HUDEP-2 (cell line): ENCODE measurements around the gene GEMIN7.

ENCODE experiments used
- DNase-seq, 76 experiments: peaks; one replicate each; lab custom pipeline; 2025; ENCODE audit not compliant: unreplicated experiment in 76 of 76; lab: John Stamatoyannopoulos, UW

Gene GEMIN7

DNA sequence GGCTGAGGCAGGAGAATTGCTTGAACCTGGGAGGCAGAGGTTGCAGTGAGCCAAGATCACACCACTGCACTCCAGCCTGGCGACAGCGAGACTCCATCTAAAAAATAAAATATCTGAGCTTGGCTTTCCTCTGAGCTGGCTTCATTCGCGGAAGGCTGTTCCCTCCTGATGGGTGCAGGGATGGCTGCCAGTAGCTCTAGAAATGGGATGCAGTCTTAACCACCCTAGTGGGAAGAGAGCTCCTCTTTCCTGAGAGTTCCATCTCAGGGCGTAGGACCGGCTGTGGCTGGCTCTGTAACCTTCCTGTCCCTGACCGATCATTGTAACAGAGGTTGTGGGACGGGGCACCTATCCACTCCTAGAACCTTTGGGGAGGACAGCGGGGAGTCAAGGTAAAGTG lies 46.3 kb downstream of the GEMIN7 start:
- no peak for DNase-seq

DNA sequence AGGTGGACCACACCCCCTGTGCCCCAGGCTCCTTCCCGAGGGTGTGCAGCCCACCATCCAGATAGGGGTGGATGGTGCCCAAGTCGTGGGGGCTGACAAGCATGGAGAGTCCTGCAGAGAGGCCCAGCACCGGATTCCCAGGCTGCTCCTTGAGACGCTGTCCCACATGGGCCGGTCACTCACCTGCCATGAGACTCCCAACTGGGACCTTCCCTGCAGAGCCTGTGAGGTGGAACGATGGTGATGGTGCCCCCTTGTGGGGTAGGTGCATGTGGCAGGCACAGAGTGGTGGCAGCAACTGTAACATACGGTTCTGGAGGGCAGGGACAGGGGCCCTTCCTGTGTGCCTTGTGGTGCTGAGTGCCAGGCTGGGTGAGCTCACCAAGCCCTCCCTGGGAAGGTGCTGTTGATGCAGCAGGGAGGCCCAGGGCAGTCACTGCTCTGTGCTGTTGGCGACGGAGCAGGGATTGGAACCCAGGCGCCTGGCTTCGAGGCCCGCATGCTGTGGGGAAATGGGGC lies 47.0 kb downstream of the GEMIN7 start:
- peak in 68 of 76 experiments; percentile 20 to 89 (median 64) for DNase-seq

DNA sequence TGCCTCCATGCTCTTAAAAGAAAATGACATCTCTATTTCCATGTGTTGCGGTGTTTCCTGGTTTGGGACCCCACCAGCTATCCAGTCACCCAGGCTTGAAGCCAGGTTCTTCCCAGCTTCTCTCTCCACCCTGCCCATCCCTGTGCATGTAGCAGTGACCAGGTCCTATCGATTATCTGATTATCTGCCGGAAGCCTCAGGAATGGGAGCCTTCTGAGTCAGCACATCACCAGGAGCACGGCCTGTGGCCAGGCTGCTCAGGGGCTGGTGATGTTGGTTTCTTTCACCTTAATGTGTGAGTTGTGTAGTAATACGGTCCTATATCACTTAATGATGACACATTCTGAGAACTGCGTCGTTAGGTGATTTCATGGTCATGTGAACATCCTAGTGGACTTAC lies 47.6 kb downstream of the GEMIN7 start:
- no peak for DNase-seq

DNA sequence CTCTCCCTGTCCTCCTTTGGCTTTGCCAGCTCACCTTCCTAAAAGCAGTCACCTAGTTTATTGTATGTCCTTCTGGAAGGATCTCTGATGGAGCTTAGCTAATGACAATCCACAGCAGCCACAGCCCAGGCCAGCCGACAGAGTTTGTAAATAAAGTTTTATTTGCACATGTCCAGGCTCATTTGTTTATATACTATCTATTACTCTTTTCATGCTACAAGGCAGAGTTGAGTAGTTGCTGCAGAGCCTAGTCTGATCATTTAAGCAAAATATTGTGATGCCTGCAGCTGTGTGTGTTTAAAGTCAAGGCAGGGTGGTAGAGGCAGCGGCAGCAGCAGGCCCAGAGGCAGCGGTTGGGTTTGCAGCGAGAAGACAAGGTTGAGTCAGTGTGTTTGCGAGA lies 49.1 kb downstream of the GEMIN7 start:
- DNase-seq, result no peak

DNA sequence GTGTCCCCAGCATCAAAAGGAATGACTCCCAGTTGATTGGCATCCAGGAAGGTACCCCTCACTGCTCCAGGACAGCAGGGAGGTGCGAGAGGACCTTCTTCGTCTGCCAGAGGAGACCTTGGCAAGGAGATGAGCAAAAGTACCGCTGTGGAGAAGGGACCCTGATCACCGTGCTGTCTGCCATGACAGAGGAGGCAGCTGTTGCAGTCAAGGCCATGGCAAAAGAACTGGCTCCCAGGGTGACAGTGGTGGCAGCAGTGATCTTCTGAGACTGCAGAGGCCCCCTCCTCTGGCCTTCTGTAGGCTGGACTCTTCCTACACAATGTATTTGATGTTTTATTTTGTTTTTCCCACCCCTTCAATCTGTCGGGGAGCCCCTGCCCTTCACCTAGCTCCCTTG lies 49.7 kb downstream of the GEMIN7 start:
- DNase-seq, result no peak

DNA sequence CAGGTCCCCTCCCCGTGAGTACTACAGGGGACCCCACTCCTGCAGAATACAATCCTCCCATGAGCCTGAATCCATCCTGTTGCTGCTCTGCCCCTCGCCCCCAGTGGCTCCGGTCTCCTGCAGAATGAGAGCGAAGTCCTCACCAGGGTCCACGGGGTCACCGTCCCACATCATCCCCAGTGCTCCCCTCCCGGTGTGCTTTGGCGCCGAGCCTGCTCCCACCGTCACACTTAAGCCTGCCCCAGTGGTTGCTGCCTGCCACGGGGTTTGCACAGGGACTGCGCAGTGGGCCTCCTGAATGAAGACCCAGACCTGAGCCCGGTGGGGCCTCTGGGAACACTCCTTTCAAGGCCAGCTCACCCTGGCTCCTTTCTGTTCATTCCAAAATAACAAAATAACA lies 51.2 kb downstream of the GEMIN7 start:
- DNase-seq, result no peak

DNA sequence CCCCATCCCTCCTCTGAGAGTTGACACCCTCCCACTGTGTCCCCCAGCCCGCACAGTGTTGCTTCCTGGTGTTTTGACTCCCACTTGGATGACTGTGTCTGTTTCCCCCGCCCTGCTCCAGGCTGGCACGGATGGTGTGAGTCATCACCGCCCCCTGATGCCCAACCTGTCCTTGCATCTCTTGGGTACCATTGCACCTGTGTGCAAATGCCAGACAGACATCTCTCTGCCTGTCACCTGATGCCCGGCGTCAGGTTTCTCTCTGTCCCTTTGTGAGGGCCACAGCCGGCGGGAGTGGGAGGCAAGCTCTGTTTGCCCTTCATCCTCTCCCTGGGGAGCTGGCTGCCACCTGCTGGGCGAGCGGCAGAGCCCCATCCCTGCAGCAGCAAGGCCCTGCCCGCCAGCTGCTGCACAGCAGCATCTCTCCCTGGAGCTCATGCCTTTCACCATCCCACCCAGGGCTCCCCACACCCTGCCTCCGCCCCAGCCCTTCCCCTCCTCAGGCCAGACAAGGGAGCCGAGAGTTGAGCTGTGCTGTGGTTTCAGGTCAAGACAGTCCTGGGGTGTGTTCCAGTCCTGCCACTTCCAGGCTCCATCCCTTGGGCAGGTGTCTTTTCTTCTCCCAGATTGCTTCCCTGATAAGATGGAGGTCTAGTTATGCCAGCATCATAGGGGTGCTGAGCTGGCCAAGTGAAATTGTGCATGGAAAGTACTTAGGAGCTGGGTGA lies 52.0 kb downstream of the GEMIN7 start:
- peak in 7 of 76 experiments; percentile 7 to 30 (median 16) for DNase-seq

DNA sequence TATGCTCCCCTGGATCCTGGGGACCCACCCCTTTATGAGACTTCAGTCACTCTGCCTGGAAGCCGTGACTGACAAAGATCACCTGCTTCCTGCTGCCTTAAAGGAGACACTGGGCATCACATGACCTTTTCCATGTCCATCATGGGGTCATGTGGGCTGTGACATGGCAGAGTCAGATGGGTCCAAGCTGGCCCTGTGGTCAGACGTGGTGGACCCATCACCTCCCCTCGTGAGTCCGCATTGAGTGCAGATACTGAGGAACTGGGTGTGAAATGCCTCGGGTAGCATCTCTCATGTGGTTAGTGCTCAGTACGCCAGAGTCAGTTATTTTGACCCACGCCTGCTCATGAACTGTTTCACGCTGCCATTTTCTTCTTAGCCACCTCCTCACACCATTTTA lies 54.6 kb downstream of the GEMIN7 start:
- DNase-seq, result no peak

DNA sequence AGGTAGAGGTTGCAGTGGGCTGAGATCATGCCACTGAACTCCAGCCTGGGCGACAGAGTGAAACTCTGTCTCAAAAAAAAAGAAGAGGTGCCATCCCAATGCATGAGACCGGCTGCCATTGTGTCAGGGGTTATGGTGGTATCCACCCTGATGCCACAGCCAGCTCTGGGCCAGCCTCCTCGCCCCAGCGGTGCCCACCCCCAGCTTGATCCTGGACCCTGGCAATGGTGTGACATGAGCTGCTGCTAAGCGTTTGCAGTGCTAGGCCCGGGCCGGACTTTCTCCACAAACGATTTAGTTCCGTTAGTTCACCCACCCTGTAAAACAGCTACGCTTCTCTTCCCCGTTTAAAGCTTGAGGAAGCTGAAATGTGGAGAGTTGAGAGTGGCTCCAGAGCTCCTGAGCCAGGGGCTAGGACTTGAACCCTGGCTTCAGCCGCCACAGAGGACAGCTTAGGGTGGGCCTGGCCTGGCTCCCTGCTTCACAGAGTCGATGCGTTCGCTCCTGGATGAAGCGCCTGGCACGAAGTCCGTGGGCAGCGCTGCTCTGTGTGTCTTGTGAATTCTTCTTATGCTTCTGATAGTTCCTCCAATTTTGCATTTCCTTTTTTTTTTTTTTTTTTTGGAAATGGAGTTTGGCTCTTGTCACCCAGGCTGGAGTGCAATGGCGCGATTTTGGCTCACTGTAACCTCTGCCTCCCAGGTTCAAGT lies 56.3 kb downstream of the GEMIN7 start:
- DNase-seq, result no peak

DNA sequence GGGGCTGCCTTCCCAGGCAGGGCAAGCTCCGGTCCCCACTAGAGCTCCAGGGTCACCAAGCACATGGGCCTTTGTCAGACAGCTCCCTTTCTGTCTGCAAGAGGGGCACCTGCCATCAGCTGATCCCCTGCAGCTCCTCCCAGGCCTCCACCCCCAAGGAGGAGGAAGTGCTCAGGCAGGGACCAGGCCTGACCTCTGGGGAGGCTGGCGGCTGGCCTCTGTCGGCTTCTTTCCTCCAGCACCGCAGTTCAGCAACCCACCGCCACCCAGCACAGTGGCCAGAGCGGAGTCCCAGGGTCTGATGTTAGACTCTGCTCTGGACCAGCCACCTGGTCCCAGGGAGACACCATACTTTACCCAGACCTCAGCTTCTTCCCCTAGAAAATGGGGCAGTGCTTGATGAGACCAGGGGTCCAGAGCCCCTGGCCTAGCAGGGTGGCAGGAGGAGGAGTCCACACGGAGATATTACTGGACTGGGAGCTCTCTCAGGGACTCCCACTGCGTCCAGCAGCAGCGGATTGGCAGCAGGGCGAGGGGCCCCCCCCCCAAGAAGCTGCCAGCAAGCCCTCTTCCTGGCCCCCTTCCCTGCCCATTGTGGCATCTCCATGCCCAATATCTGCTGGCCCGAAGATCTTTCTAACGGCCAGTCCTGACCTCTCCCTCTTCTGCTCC lies 57.6 kb downstream of the GEMIN7 start:
- peak in 1 of 76 experiments; percentile 9 for DNase-seq

DNA sequence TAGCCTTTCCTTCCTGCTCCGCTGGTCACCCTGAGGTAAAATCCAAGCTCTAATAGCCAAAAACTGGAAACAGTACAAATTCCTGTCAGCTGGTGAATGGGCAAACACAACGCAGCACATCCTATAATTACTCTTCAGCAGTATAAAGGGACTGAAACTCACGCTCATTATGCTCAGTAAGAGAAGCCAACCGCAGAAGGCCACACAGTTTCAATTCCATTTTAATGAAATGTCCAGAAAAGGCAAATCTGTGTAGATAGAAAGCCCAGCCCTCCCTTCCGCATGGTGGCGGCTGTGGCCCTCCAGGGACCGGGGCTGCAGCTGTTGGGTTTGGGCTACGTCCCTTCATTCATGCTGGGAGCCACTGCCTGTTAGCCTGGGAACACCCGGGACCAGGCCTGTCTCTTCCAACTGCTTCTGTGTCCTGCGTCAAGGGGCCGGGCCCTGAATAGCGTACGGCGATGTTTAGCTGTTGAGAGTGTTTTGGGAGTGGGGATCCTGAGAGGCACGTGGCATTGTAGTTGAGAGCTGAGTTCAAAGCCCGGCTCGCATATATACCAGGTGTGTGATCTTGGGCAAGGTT lies 58.2 kb downstream of the GEMIN7 start:
- no peak for DNase-seq

DNA sequence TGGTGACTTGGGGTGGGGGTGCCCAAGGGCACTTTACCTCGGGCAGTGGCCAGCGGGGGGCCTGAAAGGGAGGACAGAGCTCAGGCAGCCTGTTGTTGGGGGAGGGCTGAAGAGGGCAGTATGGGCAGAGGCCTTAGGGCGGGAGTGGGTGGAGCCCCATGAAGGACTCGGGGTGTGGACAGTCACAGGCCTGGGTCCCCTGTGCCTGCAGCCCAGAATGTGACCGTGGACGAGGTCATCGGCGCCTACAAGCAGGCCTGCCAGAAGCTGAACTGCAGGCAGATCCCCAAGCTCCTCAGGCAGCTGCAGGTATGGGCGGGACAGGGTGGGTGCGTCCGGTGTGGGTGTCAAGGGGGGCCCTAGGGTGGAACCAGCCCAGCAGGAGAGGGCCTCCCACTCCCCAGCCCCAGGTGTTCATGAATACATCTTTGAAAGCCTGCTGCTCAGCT lies 59.3 kb downstream of the GEMIN7 start:
- DNase-seq, result peak in 1 of 76 experiments; percentile 15

DNA sequence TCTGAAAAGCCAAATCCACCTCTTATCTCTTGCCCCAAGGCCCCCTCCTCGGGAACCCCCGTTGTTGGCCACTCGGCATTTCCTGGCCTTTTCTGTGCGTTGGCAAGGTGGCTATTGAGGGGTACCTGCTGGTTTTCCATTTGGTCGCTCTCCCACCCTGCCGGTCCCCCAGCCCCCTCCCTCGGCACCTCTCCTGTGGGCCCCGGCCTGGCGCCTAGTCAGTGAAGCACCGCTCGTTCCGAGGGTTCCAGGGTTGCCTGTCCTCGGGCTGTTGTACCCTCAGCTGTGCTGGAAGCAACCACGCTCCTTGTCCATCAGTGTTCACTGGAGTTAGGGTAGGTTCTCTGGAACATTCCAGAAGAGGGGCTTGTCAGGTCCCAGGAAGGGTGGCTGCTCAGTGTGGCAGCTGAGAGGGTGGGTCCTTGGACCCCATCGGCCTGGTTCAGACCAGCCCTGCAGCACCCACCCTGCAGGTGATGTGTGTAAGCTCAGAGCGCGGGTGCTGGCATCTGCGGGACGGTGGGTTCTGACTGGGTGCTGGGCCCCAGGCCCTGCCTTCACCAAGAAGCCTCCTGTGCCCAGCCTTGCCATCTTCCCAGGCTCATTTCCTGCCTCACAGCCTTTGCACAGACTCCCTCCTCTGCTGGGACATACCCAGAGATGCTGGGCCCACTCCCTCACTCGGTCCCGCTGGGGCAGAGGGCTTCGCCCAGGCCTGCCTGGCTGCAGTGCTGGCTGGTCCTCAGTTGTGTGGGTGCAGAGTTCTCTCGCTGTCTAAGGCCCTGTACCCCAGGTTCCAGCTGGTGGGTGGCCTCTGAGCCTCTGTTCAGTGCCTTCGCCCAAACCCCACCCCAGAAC lies 60.5 kb downstream of the GEMIN7 start:
- DNase-seq, result no peak

DNA sequence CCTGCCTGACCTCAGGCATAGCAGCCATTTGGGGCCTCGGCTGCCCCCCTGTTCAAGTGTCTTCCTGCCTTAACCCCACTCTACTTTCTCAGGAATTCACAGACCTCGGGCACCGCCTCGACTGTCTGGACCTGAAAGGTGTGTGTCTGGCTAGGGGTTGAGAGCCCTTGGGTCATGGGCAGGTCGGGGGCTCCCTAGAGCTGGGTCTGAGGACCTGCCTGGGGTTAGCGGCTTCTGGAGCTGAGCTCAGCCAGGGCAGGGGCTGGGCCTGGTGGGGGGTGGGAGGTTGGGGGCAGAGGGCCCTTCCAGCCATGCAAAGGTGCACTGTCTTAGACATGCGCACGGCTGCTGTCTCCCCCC lies 61.1 kb downstream of the GEMIN7 start:
- no peak for DNase-seq

DNA sequence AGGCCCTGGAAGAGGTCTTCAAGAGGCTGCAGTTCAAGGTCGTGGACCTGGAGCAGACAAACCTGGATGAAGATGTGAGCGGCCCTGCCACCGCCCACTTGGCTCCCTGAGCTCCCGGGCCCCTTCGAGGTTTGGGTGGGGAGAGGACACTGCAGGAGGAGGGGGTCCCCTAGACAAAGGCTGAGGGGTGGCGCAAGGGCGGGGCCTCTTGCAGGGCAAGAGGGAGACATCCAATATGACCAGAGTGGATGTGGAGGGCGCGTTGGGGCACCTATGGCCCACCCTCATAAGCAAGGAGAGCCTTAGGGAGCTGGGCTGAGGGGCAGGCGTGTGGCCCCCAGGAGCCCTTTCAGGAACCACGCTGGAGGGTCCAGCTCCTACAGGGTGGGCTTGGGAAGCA lies 61.5 kb downstream of the GEMIN7 start:
- no peak for DNase-seq
